DMS53 treated with DMSO at 0.1 percent for 48 hours (cell line): ENCODE results near the gene CELSR1.

Source experiments
- DNase-seq: peaks from one replicate; lab custom pipeline; 2025; ENCODE audit not compliant: unreplicated experiment; lab: John Stamatoyannopoulos, UW

Gene CELSR1

GRCh38 chr22:46551996-46552395, 14.6 kb upstream of the CELSR1 start:
- no peak for DNase-seq

GRCh38 chr22:46551321-46551720, 13.9 kb upstream of the CELSR1 start:
- DNase-seq = no peak

GRCh38 chr22:46549971-46550641, 12.7 kb upstream of the CELSR1 start:
- DNase-seq = no peak

- no peak for DNase-seq
These were observed 12.1 kb upstream of the CELSR1 start for GRCh38 chr22:46549563-46549840.

- no peak for DNase-seq
These were observed 10.4 kb upstream of the CELSR1 start for GRCh38 chr22:46547883-46548244.

DNA sequence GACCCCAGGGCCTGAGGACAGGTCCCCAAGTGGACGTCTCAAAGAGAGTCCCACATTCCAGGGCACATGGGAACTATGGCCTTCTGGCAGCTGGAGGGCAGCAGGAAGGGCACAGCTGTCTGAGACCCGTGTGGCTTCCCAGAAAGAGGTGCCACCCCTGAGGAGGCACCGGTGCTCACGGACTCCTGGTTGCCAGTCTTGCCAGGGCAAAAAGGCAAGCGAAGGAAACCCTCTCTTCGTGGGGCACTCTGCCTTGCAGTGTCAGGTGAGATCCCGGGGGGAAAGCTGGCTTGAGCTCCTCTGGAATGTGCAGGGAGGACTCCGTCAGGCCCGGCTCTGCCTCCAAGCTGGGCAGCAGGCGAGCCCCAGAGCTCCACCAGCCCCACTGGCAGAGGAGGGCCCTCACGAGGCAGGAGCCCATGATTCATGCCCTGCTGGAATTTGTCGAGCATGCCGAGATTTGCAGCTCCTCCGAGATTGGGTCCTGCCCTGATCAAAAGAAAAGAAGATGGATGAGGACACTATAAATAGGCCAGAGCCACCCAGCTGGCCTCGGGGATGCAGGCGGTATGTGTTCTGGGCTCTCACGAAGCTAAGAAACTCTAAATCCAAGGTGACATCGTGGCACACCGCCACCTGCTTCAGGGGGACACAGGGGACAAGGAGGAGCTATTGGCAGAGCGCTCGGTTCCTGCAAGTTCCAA, 9.9 kb upstream of the CELSR1 start:
- no peak for DNase-seq

DNA sequence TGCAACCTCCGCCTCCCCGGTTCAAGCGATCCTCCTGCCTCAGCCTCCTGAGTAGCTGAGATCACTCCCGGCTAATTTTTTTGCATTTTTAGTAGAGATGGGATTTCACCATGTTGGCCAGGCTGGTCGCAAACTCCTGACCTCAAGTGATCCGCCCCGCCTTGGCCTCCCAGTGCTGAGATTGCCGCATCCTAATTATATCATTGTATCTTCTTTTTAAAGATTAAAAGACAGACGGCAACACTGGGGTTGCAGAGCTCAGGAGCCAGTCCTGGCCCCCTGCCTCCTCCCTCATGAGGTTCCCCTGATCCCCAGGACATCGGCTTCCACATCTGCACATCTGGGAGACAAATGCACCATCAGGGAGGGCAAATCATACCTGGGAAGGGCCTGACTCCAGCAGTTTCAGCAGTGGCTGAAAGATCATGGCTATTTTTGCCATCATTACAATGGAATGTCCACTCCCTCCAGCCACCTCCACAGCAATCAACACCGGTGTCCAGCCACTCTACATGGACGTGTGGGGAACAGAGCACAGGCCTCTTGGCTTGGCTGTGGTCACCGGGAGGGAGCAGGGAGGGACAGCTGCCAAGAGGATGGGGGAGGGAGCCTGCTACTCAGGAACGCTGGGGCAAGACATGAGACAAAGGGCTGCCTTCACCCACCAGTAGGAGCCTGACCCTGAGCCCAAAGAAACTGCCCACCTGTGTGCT, 9.2 kb upstream of the CELSR1 start:
- DNase-seq = no peak

- no peak for DNase-seq
These were observed 7.8 kb upstream of the CELSR1 start for GRCh38 chr22:46545086-46545792.

DNA sequence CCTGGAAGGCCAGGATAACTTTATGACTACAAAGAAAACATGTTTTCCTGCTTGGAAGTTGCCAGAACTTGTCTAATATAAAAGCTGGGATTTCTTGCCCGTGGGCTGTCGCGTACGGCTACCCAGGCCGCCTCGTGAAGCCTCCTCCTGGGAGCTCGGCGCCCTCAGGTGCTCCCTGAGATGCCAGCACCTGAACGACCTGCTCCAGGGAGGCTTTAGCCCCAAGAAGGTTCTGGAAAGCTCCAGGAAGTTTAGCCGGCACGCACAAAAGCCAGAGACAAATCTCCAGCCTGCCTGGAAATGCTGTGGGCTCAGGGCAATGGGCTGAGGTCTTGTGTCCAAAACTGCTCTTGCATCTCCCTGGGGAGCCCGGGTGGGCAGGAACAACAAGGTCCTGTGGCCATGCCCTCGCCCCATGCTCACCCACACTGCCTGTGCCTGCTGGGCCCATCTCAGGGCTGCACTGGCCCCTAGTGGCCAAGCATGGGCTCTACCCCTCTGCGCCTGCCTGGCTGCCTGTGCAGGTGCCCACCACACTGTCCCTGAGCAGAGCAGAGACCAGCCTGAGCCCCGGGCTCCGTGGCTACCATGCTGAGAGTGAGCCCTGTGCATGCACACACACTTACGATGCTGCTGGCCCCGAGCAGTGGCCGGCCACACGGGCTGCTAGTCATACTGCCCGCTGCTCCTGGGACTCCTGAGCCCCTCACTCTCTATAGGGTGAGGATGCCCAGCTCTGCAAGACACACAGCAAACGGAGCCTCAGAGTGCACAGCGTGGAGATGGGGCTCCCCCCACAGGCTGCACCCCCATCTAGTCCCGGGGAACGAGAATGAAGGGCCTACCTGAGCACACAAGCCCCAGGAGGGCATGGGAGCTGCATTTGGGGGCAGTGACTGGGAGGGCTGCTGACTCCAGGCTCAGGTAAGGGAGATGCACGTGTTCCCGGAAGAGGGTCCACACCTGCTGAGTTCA, 4.9 kb upstream of the CELSR1 start:
- DNase-seq = peak; percentile 62

DNA sequence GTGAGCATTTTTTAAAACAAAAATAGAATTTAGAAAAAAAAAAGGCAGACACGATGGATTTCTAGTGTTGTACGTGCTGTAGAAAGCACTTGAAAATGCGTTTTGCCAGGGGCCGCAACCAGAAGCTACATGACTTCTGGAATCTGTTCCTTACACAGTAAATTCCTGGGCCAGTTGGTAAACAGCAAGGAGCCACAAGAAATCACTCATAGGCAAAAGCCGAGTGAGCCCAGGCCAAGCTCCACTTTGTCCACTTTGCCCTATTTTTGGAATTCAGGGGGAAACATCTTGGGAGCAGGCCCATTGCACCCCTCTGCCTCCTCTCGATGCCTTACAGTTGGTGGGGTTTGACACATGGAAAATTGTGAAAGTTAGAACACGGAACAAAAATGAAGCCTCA, 4.1 kb upstream of the CELSR1 start:
- DNase-seq = no peak

DNA sequence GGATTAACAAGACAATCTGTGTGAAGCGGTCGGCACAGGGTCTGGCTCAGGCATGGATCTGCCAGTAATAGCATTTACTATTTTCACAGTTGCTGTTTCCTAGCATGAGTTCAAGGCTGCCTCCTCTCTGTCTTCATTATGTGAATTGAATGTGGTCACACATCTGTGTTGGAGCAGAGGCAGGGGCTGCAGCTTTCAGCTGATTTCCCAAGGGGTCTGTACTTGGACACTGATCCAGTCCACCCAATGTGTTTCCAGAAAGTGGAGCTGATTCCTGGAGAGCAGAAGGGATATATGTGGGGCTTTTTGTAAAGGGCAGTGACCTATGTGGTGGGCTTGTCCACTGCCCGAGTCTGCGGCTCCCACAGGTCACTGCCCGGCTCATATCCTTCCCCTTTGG, 3.5 kb upstream of the CELSR1 start:
- no peak for DNase-seq

DNA sequence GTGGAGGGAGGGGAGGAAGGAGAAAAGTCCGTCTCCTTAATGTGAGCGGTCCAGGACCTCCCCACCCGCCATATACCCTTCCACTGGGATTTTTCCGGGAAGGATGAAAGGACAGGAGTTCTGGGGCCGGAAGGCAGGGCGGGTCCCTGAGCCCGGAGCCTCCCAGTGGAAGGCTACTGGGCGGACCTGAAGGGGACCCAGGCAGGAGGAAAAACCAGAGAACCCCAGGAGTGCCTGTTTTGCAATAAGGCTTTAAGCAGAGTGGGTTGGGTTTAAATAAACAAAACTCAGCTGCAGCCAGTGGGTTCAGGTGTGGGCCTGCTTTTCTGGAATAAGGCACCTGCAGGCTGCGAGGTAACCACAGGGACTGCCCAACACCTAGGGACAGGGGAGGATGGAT, 1.7 kb upstream of the CELSR1 start:
- no peak for DNase-seq

GRCh38 chr22:46538814-46539160, 1.4 kb upstream of the CELSR1 start:
- no peak for DNase-seq

DNA sequence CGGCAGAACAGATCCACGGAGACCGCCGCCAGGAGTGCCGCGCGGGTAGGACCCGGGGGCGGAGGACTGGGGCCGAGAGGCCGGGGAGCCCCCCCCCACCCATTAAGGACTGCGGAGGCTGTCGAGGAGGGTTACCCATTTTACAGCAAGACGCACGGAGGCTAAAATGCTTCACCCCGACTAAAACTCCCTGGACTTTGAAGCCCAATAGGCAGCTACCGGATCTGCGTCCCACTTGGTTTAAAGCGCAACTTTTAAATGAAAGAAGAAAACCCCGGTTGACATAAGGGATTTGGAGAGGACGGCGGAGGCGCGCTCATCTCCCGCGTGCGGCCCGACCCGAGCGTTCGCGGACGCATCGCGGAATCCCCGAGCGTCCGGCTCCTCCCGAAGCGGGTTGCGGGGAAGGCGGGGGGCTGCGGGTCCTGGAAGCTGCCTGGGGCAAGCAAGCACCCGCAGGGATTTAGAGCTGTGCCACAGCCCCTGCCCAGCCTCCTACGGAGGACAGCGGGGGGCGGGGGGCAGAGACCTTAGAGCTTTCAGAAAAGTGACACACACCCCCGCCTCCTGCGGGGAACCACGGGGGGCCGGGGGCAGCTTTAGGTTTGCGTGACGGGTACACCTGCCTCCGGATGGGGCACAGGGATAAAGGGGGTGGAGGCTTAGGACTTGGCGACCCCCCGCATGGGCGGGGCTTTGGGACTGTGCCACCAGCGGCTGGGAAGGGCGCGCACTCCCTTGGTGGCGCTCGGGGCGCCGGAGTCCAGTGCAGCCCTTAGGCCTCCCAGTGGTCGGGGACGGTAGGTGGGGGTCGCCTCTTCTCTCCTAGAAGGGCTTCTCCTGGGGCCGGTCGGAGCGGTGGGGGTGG, 760 bp upstream of the CELSR1 start:
- DNase-seq = no peak

DNA sequence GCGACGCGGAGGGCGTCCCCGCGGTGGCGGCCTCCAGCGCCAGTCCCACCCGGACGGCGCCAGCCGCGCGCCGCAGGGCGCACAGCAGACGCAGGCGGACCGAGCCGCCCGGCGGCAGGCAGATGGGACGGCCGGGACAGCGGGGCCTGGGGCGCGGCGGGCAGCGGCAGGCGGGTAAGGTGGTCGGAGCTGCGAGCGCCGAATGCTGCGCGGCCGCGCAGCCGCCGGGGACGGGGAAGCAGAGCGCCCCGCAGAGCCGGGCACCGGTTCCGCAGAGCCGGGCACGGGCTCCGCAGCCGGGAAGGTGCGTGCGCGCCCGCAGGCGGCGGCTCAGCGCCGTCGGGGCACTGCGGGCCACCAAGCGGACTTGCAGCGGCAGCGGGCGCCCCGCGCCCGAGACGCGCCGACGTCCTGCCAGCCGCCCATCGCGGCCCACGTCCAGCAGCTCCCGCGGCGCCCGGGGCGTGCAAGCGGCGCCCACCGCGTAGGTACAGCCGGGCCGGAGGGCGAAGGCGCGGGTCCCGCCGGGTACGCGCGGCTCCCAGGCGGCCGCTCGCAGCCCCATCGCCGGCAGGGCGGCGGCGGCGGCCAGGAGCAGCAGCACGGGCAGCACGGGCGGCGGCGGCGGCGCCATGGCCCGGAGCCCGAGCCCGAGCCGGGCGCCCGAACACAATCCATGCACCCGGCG, 739 bp downstream of the CELSR1 start:
- no peak for DNase-seq

- no peak for DNase-seq
These were observed 1.4 kb downstream of the CELSR1 start for GRCh38 chr22:46535876-46536536.

DNA sequence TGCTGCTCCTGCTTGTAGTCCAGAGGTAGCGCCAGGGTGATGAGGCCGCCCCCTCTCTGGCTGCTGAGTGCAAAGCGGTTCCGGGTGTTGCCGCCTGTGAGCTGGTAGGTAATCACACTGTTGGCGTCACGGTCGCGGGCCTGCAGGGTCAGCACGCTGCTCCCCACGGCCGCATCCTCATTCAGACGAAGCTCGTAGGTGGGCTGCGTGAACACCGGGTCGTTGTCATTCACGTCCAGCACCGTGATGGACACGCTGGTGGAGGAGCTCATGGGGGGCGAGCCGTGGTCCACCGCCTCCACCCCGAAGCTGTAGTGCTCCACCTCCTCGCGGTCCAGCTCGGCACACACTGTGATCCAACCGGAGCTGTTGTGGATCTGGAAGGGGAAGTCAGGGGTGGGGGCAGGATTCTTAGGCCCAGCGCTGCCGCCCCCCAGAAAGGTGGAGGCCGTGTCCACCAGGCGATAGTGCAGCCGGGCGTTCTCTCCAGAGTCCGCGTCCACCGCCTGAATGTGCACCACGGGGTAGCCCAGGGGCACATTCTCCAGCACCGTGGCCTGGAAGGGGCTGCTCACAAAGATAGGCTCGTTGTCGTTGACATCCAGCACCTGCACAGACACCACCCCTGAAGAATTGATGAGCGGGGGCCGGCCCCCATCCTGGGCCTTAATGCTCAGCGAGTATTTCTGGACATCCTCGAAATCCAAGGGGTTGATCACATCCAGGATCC, 2.4 kb downstream of the CELSR1 start:
- no peak for DNase-seq

GRCh38 chr22:46534177-46534776, 3.1 kb downstream of the CELSR1 start:
- no peak for DNase-seq
